ENCODE data around the gene IPO11.
"Not testable (repeated sequence)": the region's sequence is repeated elsewhere in the genome, so short reads cannot be mapped to it uniquely, and the experiment has no call there.

The IPO11 gene

GRCh38 chr5:62616615-62617277 lies 204.2 kb downstream of the IPO11 start:
- no peak for DNase-seq
- intact Hi-C loops (cut with DNase I): no loop called here

GRCh38 chr5:62617943-62618342 lies 205.4 kb downstream of the IPO11 start:
- no peak for DNase-seq
- intact Hi-C loops (cut with DNase I): no loop called here

- no peak for DNase-seq
- intact Hi-C loops (cut with DNase I): no loop called here
These were observed 208.2 kb downstream of the IPO11 start for GRCh38 chr5:62620761-62621160.

GRCh38 chr5:62621280-62621679 lies 208.7 kb downstream of the IPO11 start:
- DNase-seq: no peak

GRCh38 chr5:62623271-62623670 lies 210.7 kb downstream of the IPO11 start:
- DNase-seq: no peak
- intact Hi-C loops (cut with DNase I): no loop called here

More at GRCh38 chr5:62621280-62621679, 208.7 kb downstream of the IPO11 start:
- intact Hi-C loops (cut with DNase I): no loop called here

GRCh38 chr5:62624436-62624835 lies 211.9 kb downstream of the IPO11 start:
- DNase-seq; intact Hi-C loops (cut with DNase I): not testable (repeated sequence)

- intact Hi-C loops (cut with DNase I): no loop called here
- DNase-seq: no peak
These were observed 214.0 kb downstream of the IPO11 start for GRCh38 chr5:62626534-62626933.

- peak in 2 of 42 donors; percentile 38 to 42 for DNase-seq
- intact Hi-C loops (cut with DNase I): no loop called here
These were observed 214.6 kb downstream of the IPO11 start for GRCh38 chr5:62627121-62627520.

GRCh38 chr5:62627901-62628300 lies 215.3 kb downstream of the IPO11 start:
- intact Hi-C loops (cut with DNase I): no loop called here
- peak in 1 of 42 donors; percentile 38 for DNase-seq

GRCh38 chr5:62631909-62632580 lies 219.5 kb downstream of the IPO11 start:
- DNase-seq: no peak
- intact Hi-C loops (cut with DNase I): no loop called here

- intact Hi-C loops (cut with DNase I): no loop called here
- DNase-seq: no peak
These were observed 220.7 kb downstream of the IPO11 start for GRCh38 chr5:62633243-62633642.

- peak in 1 of 42 donors; percentile 20 for DNase-seq
- intact Hi-C loops (cut with DNase I): no loop called here
These were observed 227.9 kb downstream of the IPO11 start for GRCh38 chr5:62640446-62640845.

- intact Hi-C loops (cut with DNase I): no loop called here
- DNase-seq: no peak
These were observed 229.9 kb downstream of the IPO11 start for GRCh38 chr5:62642468-62642867.

GRCh38 chr5:62643556-62644451 lies 231.2 kb downstream of the IPO11 start:
- intact Hi-C loops (cut with DNase I): no loop called here
- DNase-seq: no peak

GRCh38 chr5:62645223-62645622 lies 232.7 kb downstream of the IPO11 start:
- intact Hi-C loops (cut with DNase I): no loop called here
- DNase-seq: no peak

- DNase-seq: no peak
- intact Hi-C loops (cut with DNase I): no loop called here
These were observed 234.7 kb downstream of the IPO11 start for GRCh38 chr5:62647241-62647640.

- DNase-seq: no peak
- intact Hi-C loops (cut with DNase I): no loop called here
These were observed 236.5 kb downstream of the IPO11 start for GRCh38 chr5:62649025-62649424.

GRCh38 chr5:62649476-62650113 lies 237.0 kb downstream of the IPO11 start:
- DNase-seq: peak in 5 of 42 donors; percentile 16 to 23 (median 19)
- intact Hi-C loops (cut with DNase I): no loop called here

GRCh38 chr5:62650197-62650596 lies 237.6 kb downstream of the IPO11 start:
- DNase-seq: no peak
- intact Hi-C loops (cut with DNase I): no loop called here

Data from head of caudate nucleus (tissue), 42 donors.